ENCODE data around the gene PDSS2.

Gene PDSS2

GRCh38 chr6:107161521-107161920, 297.8 kb downstream of the PDSS2 start:
- H3K4me2 ChIP-seq (ENCODE audit: low read depth, low read length, poor library complexity, severe bottlenecking), result no peak overlapping the region
- H3K9me3 ChIP-seq (ENCODE audit: insufficient read depth, low read depth, low read length), result no peaks in the 10 kb centered on the region
- no peaks in the 10 kb centered on the region for H3F3A ChIP-seq (ENCODE audit: low read depth)
- no peak overlapping the region for H3K9ac ChIP-seq (ENCODE audit: low read depth, low read length, poor library complexity, severe bottlenecking)
- TF ChIP-seq CTCF (conservative IDR thresholded peaks at IDR 0.05; ENCODE audit: low read length) (no peak), EZH2phosphoT487 (IDR thresholded peaks at IDR 0.05; ENCODE audit: borderline replicate concordance) (no peak)
- H3K36me3 ChIP-seq (ENCODE audit: insufficient read depth, low read length), result no peaks in the 10 kb centered on the region
- H4K20me1 ChIP-seq (ENCODE audit: insufficient read depth, low read length, poor library complexity, severe bottlenecking), result no peaks in the 10 kb centered on the region
- no peaks in the 10 kb centered on the region for H3K79me2 ChIP-seq (ENCODE audit: insufficient read depth, low read length)
- no peak overlapping the region for H3K4me3 ChIP-seq (ENCODE audit: low read length, poor library complexity, severe bottlenecking)
- no peaks in the 10 kb centered on the region for H3K4me1 ChIP-seq (ENCODE audit: insufficient read depth, low read length, poor library complexity, severe bottlenecking)
- H3K27me3 ChIP-seq (ENCODE audit: insufficient read depth, low read length, poor library complexity, severe bottlenecking), result no peaks in the 10 kb centered on the region
- H2AFZ ChIP-seq (ENCODE audit: low read length), result no peak overlapping the region
- no peaks in the 10 kb centered on the region for H3K9me2 ChIP-seq (replicated peaks; ENCODE audit: low read depth, low read length)

GRCh38 chr6:107156617-107157016, 302.7 kb downstream of the PDSS2 start:
- H3K27me3 ChIP-seq (ENCODE audit: insufficient read depth, low read length, poor library complexity, severe bottlenecking), result no peaks in the 10 kb centered on the region
- TF ChIP-seq EZH2phosphoT487 (IDR thresholded peaks at IDR 0.05; ENCODE audit: borderline replicate concordance), result no peak
- TF ChIP-seq CTCF (conservative IDR thresholded peaks at IDR 0.05; ENCODE audit: low read length), result no peak
- no peaks in the 10 kb centered on the region for H3K9me2 ChIP-seq (replicated peaks; ENCODE audit: low read depth, low read length)
- no peaks in the 10 kb centered on the region for H4K20me1 ChIP-seq (ENCODE audit: insufficient read depth, low read length, poor library complexity, severe bottlenecking)
- H3K9ac ChIP-seq (ENCODE audit: low read depth, low read length, poor library complexity, severe bottlenecking), result no peak overlapping the region
- no peaks in the 10 kb centered on the region for H3K79me2 ChIP-seq (ENCODE audit: insufficient read depth, low read length)
- no peaks in the 10 kb centered on the region for H3K9me3 ChIP-seq (ENCODE audit: insufficient read depth, low read depth, low read length)
- H3K4me3 ChIP-seq (ENCODE audit: low read length, poor library complexity, severe bottlenecking), result no peak overlapping the region
- H3K4me2 ChIP-seq (ENCODE audit: low read depth, low read length, poor library complexity, severe bottlenecking), result no peak overlapping the region
- H2AFZ ChIP-seq (ENCODE audit: low read length), result no peak overlapping the region
- no peaks in the 10 kb centered on the region for H3F3A ChIP-seq (ENCODE audit: low read depth)
- no peaks in the 10 kb centered on the region for H3K4me1 ChIP-seq (ENCODE audit: insufficient read depth, low read length, poor library complexity, severe bottlenecking)
- H3K36me3 ChIP-seq (ENCODE audit: insufficient read depth, low read length), result no peaks in the 10 kb centered on the region

- Histone ChIP-seq H3K4me2 (ENCODE audit: low read depth, low read length, poor library complexity, severe bottlenecking) (no peak overlapping the region), H3K4me1 (ENCODE audit: insufficient read depth, low read length, poor library complexity, severe bottlenecking) (no peaks in the 10 kb centered on the region), H3F3A (ENCODE audit: low read depth) (no peaks in the 10 kb centered on the region), H3K79me2 (ENCODE audit: insufficient read depth, low read length) (no peaks in the 10 kb centered on the region), H4K20me1 (ENCODE audit: insufficient read depth, low read length, poor library complexity, severe bottlenecking) (no peaks in the 10 kb centered on the region), H3K9ac (ENCODE audit: low read depth, low read length, poor library complexity, severe bottlenecking) (no peak overlapping the region), H3K27me3 (ENCODE audit: insufficient read depth, low read length, poor library complexity, severe bottlenecking) (no peaks in the 10 kb centered on the region), H3K4me3 (ENCODE audit: low read length, poor library complexity, severe bottlenecking) (no peak overlapping the region), H3K9me3 (ENCODE audit: insufficient read depth, low read depth, low read length) (no peaks in the 10 kb centered on the region), H2AFZ (ENCODE audit: low read length) (no peak overlapping the region), H3K9me2 (replicated peaks; ENCODE audit: low read depth, low read length) (no peaks in the 10 kb centered on the region), H3K36me3 (ENCODE audit: insufficient read depth, low read length) (no peaks in the 10 kb centered on the region)
- TF ChIP-seq EZH2phosphoT487 (IDR thresholded peaks at IDR 0.05; ENCODE audit: borderline replicate concordance) (no peak), CTCF (conservative IDR thresholded peaks at IDR 0.05; ENCODE audit: low read length) (no peak)
Observed at GRCh38 chr6:107154801-107155160, 304.6 kb downstream of the PDSS2 start.
